HG03103 (cell line): ENCODE results near the gene DLAT.
"Not testable (repeated sequence)": the region's sequence is repeated elsewhere in the genome, so short reads cannot be mapped to it uniquely, and the experiment has no call there.

Experiments
- ATAC-seq: cut with Tn5 transposase; IDR thresholded peaks from one replicate; pipeline ENCODE4 v1.9.1; 2021; ENCODE audit warnings: low read depth; ENCODE audit not compliant: unreplicated experiment

The DLAT gene

DNA sequence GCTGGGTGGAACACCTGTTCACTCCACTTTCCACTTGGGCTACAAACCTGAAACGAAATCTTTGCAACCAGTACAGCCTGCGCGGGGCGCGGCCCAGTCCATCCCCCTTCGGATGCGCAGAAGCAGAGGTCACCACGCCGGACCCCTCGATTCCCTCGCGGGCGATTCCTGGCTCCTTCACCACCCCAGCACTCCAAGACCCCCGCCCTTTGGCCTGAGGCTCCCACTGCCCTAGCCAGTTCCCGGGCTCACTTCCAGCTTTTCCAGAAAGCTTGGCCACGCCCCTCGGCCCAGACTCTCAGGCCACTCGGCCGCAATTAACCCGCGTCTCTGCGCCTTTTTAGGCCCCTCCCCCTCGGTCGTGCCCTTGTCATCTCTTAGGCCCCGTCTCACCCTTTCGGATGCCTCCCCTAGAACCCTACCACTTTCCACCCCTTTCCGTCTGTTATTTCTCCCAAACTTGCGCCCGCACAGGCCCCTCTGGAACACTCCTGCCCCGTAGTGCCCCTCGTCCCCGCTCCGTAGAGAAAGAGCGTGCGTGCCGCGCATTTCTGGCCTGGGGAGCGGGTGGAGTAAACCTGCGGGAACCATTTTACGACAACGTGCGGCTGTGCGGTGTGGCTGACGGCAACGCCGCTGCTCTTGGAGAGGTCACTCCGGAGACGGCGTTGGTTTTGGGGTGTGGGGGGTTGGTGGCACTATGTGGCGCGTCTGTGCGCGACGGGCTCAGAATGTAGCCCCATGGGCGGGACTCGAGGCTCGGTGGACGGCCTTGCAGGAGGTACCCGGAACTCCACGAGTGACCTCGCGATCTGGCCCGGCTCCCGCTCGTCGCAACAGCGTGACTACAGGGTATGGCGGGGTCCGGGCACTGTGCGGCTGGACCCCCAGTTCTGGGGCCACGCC lies at the start of gene DLAT:
Gene DLAT (plus strand): TSS at position 636 of the 906 bp plus-strand sequence. CDS start 65 bp downstream, at position 701.
- ATAC-seq = peak; percentile 55

DNA sequence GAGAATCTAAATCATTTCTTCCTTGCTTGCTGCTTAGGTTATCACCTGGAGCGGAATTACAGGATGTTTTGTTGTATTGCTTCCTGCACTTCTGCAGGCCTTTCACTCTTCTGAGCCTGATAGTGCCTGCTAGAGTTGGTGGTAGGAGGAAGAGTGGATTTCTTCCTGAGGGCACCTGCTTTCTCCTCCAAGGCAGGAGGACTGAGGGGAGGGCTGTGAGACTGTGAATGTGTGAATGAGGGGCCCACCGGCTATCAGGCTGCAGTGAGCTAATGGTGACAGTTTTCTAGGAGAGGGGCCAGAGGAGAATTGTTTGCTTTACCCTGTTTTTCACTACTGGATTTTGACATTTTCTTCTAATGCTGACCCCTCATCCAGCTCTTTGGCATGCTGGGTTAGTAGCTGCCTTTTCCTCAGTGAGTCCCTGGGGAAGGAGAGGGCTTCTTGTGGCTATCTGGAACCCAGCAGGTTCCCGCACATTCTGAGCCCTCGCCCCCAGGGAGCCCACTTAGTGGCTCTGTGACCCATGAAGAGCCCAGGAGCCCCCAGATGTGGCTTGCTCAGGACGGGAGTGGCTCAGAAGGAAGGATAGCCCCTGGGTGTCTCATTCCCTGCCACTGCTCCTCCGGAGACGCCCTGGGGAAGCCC lies 49.0 kb upstream of the DLAT start:
- no peak for ATAC-seq

DNA sequence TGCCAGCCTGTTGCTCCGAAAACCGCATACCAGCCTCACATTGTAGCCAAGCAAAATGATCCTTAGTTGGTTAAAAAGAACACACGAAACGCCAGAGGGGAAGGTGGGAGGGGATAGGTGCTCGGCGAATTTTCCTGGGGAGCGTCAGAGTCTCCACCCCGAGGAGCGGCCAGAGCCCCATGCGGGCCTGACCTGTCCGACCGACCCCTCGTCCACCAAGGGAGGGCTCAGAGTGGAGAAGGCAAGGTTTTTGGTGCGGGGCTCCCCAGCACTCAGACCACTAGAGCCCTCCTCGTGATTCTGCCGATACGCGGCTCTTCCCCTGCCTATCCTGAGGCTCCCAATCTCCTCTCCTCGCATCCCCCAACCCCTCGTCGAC lies 48.5 kb upstream of the DLAT start:
- no peak for ATAC-seq

DNA sequence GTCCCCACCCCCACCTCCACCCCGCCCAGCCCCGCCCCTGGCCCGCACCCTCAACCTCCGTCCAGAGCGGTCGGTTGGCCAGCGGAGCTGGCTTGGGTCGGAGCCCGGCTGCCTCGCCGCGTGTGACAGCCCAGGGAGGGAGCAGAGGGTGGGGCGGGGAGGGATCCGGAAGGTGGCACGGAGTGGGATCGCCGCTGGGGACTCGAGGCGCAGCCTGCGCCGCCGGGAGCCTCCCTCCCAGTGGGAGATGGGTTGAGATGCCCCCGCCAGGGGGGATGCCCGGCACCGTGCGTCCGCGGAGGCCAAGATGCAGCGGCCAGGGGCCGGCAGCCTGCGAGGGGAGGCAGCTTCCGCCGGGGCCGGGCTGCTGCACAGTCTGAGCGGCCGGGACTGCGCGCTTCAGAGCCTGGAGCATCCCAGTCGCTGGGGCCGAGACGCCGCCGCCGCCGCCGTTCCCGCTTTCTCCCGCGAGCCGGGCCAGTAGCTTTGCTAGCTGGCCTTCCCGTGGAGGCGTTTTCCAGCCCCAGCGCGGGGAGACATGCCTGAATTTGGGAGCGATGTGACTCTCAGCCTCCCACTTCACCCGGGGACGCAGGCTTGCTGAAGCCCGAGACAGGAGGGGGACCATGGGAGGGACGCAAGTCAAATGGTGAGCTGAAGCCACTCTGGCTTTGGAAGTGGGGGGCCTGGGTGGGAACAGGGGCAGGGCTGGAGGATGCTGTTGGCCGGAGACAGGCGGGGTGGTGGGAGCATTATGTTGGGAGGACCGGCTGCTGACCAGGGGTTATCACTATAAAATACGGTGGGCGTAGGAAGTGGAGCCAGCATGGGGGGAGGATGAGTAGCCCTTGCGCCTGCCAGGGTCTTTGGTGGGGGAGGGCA lies 47.8 kb upstream of the DLAT start:
- ATAC-seq = no peak

DNA sequence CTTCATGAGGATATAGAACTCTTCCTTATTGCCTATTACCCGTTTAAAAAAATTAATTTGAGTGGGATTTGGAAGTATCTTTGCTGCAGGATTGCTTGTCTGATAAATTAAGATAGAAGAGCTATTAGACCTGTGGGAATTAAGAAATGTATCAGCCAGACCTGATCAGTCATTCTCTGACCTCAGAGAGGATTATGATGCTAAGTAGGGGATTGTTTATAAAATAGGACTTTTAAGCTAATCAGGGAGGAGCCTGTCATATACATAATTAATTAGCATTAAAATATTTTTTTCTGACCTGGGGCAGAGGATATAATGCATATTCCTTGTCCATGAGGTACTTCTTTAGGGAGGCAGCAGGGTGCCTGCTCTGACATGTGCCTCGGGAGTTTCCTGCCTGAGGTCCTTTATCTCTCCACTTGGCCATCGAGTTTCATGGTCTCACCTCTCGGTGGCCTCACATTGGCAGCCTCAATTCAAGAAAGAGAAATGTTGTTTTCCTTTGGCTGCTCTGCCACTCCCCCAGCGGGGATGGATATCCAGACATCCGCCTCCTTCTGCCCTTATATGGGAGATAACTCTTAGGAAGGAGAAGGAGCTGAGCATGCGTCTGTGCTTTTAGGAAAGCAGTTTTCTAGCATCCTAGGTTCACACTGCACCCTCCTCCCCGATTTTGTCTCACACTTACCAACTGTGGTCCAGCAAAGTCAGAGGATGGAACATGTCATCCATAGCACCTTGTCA lies 47.0 kb upstream of the DLAT start:
- ATAC-seq = no peak

DNA sequence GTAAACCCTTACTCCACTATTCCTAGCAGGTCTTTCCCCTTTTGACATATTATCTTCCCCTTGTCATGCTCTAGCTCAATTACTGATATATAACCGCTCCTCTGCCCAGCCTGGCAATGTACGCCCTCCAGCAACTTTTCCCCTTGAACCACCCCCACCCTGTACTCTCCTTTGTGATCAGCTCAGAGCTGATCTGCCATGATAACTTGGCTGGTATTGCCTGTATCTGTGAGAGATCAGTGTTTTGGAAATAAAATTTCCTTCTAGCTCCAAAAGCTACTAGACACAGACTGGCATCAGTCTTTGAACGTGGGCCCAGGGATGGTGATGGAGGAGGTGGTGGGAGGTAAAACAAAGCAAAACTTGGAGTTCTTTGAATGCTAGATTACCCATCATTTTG lies 45.1 kb upstream of the DLAT start:
- ATAC-seq = no peak

DNA sequence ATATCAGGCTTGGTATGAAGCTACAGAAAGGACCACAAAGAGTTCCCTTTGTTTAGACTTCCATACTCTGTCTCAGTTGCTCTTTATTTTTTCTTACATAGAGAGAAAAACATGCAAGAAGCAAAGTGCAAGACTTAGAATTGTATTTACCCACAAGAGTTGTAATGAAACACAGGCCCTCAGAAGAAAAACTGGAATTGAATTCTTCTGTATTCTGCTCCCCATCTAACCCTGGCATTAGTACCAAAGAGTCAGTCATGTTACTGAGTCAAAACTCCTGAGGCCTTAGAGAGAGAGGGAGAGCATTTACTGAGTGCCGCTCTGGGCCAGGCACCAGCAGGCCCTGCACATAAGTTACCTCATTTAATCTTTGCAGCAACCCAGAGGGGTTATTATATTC lies 43.9 kb upstream of the DLAT start:
- ATAC-seq = no peak

DNA sequence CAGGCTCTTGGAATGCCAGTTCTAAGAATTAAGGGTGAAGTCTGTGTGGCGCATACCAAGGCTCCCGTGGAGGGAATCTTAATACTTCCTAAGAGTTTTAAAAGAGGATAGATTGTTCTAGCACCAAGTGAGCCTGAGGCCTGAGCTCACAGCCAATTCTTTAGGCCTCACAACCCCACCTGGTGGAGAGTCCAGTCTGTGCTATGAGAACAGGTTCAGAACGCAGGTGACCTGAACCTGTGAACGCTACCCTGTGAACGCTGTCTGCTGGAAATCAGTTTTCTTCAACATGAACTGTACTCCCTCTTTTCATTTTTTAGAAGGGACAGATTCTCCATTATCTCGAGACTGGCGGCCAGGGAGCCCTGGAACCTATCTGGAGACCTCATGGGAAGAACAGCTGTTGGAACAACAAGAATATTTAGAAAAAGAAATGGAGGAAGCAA lies 43.2 kb upstream of the DLAT start:
- peak; percentile 66 for ATAC-seq

DNA sequence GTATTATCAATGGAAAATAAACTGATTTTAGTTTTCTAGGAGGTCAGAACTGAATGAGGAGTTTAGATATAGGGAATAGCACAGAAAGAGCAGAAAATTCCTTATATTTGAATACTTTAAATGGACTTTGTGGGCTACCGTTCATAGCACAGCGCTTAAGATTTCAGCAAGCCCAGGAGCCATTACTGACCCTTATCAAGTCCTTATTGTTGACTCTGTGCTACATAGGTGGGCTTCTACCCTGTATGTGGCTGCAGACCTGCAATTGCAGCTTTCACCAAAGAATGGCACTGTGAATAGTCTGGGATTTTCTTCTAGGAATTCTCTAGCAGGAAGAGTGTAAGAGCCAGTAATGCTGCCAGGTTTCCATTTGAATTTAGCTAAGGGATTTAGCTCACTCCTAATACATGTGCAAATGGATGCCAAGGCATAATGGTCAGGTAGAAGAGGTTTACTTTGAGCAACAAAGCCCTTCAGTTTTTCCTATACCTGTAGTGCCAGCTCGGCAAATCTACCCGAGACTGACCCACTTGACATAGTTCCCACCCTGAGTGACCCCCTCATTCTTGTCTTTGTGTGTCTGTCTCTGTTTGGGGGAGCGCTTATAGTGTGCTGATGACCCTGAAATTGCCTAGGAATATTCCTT lies 42.5 kb upstream of the DLAT start:
- ATAC-seq = no peak

DNA sequence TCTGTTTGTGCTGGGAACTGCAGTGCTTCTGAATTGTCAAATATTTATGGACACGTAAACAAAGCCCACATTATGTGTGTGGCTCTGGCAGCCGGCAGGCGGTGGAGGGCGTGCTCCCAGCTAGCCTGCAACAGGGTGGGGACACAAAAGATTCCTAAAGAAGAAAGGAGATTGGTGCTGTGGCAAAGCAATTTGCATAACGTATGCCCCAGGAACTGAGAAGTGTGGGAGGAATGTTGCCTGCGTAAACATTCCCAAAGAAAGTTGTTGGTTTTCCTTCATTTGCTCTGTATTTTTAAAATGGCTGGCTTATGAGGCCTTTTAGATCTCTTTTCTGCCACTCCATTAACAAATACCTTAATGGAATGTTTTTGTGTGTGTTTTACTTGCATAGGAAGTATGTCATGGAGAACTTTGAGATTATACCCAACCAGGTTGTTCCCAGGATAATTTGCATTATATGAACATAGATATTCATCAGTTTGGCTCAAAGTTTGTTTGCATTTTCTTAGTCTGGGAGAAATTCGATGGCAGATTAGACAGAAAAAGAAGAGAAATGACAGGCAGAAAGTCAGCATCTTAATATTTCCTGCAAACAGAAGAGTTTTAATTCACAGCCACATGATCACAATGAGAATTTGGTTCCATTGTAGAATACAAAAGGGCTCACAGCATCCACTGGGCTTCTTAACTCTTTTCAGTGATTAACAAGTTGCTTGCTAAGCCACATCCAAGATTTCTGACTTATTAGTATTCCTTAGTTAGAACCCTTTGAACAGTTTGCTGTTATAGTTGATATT lies 41.8 kb upstream of the DLAT start:
- ATAC-seq = no peak

DNA sequence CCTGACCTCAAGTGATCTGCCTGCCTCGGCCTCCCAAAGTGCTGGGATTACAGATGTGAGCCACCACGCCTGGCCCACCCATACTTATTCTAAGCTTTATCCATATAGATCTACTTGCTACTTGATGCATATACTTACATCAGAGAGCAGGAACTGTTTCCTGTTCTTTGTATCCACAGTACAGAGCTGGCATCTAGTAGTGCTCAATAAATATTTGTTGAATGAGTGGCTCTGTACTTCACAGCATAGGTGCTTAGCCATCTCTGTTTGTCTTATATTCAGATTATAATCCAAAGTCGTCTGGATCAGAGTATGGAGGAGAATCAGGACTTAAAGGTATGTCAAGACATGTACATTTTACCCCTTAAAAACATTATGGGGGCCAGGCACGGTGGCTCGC lies 38.6 kb upstream of the DLAT start:
- ATAC-seq = no peak

DNA sequence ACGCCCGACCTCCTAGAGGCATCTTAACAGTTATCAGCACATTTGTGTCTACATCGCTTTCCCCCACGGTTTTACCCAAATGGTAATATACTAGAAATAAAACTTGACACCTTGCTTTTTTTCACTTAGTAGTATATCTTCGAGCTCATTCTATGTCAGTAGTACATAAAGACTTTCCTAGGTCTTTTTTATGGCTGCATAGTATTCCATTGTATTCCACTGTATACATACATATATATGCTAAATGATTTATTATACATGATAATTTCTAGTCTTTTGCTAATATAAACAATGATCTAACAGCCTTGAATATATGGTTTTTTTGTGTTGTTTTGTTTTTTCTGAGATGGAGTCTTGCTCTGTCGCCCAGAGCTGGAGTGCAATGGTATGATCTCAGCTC lies 34.8 kb upstream of the DLAT start:
- no peak for ATAC-seq

DNA sequence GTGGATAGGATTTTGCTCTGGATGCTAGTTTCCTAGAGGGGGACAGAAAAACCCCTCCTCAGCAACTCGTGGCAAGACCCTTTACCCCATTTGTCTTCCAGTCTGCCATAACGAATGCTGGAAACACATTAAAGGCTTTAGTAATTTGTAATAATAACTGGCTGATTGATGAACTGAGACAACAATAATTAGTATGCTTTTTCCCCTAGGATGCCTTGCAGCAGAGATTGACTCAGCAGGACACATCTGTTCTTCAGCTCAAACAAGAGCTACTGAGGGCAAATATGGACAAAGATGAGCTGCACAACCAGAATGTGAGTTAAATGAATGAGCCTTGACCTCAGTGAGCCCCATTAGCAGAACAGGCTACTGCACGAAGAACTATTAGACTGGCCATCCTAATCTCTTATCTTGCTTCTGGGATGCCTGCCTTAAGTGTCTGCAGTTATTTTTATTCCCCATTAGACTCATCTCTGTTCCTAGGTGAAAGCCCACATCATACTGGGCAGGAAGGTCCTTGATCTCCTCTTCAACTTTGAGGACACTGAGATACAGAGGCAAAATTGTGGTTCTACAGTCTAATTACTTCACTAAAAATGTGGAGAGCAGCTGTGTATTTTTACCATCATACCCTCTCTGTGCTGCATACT lies 32.9 kb upstream of the DLAT start:
- no peak for ATAC-seq

DNA sequence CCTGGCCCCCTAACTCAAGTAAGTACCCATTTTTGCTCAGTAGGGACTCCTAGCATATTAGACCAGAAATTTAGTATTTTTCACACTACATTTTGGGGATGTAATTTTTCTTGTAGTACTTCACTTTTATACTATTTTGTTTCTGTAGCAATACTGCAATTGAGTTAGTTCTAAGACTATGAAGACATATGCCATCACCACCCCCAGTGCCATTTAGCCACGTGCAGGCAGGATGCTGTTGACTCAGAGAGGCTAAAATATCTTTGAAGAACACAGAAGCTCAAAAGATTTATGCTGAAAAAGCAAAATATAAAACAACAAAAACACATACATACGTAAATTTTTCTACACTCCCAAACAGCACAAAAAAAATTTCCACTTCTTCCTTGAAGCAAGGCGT lies 29.1 kb upstream of the DLAT start:
- no peak for ATAC-seq

DNA sequence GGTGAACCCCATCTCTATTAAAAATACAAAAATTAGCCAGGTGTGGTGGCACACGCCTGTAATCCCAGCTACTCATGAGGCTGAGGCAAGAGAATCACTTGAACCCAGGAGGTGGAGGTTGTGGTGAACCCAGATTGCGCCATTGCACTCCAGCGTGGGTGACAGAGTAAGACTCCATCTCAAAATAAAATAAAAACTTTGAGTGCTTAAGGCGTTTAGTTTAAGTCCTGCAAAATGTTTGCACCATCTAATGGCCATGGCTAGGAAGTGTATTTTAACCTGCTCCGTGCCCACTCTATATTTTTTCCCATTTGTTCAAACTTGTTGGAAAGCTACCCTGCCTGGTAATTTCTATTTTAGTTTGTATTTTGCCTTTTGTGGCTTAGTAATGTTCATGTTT lies 28.5 kb upstream of the DLAT start:
- not testable (repeated sequence) for ATAC-seq

DNA sequence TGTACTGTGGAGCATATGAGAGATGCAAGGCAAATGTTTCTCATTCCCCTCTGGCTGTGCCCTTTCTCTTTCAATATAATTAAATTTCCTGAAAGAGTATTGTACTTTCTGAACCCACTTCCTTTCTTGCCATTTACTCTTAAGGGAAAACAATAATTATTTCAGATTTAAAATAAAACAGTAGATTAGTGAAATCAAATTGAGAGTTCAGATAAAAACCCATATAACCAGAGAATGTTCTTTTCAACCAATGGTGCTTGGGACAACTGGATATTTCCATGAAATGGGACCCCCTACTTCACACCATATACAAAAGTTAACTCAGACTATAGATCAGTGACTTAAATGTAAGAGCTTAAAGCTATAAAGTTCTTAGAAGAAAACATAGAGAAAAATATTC lies 26.1 kb upstream of the DLAT start:
- no peak for ATAC-seq

DNA sequence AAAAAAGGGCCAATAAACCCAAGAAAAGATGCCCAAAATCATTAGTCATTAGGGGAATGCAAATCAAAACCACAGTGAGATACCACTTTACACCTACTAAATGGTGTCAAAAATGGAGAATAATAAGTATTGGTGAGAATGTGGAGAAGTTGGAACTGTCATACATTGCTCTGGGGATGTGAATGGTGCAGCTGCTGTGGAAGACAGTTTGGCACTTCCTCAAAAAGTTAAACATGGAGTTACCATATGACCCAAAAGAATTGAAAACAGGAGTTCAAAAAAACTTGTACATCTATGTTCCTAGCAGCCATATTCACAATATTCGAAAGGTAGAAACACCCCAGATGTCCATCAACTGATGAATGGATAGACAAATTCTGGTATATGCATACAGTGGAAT lies 24.5 kb upstream of the DLAT start:
- no peak for ATAC-seq

DNA sequence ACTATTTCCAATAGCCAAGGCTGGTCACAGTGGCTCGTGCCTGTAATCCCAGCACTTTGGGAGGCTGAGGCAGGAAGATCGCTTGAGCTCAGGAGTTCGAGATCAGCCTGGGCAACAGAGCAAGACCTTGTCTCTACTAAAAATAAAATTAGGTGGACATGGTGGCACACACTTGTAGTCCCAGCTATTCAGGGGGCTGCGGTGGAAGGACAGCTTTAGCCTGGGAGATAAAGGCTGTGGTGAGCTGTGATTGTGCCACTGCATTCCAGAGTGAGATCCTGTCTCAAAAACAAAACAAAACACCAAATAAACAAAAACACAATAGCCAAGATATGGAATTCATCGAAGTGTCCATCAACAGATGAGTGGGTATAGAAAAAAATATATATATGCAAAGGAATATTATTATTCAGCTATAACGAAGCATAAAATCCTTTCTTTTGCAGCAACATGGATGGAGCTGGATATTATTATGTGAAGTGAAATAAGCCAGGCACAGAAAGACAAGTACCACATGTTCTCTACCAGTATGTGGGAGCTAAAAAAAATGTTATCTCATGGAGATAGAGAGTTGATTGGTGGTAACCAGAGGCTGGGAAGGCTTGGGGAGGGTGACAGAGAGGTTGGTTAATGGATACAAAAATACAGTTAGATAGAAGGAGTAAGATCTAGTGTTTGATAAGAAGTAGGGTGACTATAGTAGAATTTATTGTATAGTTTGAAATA lies 22.6 kb upstream of the DLAT start:
- ATAC-seq = no peak
